GM18909 (cell line): ENCODE results near the gene TFCP2.
"Not testable (repeated sequence)": the region's sequence is repeated elsewhere in the genome, so short reads cannot be mapped to it uniquely, and the experiment has no call there.

Source experiments
- ATAC-seq: cut with Tn5 transposase; IDR thresholded peaks from one replicate; pipeline ENCODE4 v1.9.1; 2021; ENCODE audit warnings: mild to moderate bottlenecking; ENCODE audit not compliant: unreplicated experiment, poor library complexity

The TFCP2 gene

DNA sequence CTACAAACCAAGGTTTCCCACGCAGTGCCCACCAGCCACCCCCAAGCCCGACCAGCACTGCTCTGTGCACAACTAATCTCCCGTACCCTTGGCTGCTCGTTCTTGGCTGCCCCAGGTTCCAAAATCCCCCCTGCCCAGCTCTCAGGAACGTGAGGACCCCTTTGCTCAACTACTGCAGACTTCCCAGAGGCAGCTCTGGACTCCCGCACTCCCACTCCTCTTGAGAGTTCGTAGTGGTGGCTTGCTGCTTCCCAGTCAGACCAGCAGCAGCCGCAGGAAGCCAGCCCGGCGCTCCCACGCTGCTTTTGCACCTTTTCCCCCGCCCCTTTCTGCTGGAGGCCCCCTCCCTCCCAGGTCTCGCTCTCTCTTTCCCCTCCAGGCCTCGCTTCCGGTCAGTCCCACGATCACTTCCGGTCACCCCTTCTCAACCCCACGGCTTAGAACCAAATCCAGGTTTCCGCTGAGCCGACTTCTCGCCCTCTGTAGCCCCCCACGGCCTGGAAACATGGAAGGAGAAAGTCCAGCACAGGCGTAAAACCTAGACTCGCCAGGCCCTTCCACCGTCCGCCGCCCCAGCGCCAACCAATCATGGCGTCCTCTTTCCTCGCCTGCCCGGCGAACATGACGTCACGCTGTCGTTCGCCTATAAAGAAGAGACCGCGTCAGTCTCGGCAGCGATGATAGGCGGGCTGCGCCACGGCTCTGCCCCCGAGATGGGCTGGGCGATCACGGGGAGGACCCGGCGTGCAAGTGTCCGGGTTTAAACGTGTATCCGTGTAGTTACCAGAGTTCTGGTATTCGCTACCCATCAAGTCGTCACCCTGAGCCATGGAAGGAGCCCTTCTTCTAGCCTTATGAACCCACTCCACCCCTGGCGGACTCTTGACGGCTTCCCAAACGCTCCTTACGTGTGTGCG, at the start of gene TFCP2:
TFCP2 (minus strand) TSS at position 621 of the 917 bp plus-strand sequence. CDS start 713 bp downstream, outside the sequence.
- peak; percentile 95 for ATAC-seq

DNA sequence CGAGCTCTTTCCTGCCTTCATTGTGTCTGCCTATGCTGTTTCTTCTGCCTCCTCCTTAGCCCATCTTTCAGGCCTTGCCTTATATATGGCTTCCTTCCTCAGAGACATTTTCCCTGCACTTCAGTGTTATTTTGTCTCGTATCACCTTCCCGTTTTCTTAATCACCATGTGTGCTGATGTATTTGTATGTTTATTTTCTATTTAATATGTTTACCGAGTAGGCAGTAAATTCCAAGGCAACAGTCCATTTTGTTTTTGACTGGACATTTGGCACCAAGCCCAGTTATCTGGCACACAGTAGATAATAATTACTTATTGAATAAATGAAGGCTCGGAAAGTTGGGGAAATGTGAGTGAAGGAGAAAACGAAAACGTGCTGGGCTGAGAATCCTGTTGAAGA, 49.5 kb upstream of the TFCP2 start:
- ATAC-seq = no peak

- not testable (repeated sequence) for ATAC-seq
Observed at GRCh38 chr12:51219857-51220256, 46.9 kb upstream of the TFCP2 start.

- ATAC-seq = no peak
Observed at GRCh38 chr12:51219322-51219721, 46.4 kb upstream of the TFCP2 start.

- no peak for ATAC-seq
Observed at GRCh38 chr12:51218607-51219161, 45.7 kb upstream of the TFCP2 start.

GRCh38 chr12:51217968-51218606, 45.2 kb upstream of the TFCP2 start, which contains the start of gene POU6F1:
POU6F1 (minus strand) TSS chr12:51218062; CDS start chr12:51206836, 11,226 bp downstream.
- peak; percentile 64 for ATAC-seq

- peak; percentile 54 for ATAC-seq
Observed at GRCh38 chr12:51217133-51217967, 44.4 kb upstream of the TFCP2 start.

- no peak for ATAC-seq
Observed at GRCh38 chr12:51216642-51217041, 43.7 kb upstream of the TFCP2 start.

- ATAC-seq = no peak
Observed at GRCh38 chr12:51214895-51215294, 42.0 kb upstream of the TFCP2 start.

DNA sequence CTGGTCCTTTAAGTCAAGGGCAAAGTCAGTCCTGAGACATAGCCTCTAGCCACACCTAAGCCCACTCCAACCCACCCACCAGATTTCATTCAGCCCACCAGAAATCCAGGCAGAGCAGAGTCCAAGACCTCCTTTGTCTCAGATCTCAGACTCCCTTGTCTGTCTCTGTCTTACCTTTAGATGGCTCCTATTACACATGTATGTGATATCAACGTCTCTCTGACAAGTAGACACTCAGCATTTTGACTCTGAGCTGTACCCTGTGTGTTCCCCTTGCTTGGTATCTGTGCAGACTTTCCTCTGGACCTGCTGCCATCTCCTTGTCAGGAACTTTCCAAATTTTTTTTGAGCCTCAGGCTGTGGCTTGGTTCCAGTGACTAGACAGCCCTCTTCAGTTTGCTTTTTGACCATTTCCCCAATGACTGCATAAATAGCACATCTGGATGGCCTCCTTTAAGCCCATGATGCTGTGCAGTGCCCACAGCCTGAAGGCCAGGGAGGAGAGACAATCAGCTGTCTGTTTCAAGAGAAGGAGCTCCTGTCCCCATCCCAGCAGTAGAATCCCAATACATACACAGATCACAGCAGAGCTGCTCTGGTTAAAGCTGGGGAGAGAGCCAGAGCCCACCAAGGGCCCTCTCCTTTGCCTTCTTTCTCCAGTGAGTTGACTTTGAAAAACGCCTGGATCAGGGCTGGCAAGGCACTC, 37.9 kb upstream of the TFCP2 start:
- no peak for ATAC-seq

DNA sequence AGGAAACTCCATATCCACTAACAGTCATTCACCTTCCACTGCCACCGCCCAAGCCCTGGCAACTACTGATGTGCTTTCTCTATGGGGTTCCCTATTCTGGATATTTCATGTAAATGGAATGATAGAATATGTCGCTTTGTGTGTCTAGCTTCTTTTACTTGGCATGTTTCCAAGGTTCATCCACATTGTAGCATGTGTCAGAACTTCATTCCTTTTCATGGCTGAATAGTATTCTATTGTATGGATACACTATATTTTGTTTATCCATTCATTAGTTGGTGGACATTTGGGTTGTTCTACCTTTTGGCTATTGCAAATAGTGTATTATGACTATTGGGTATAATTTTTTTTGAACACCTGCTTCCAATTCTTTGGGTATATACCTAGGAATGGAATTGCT, 36.3 kb upstream of the TFCP2 start:
- no peak for ATAC-seq

DNA sequence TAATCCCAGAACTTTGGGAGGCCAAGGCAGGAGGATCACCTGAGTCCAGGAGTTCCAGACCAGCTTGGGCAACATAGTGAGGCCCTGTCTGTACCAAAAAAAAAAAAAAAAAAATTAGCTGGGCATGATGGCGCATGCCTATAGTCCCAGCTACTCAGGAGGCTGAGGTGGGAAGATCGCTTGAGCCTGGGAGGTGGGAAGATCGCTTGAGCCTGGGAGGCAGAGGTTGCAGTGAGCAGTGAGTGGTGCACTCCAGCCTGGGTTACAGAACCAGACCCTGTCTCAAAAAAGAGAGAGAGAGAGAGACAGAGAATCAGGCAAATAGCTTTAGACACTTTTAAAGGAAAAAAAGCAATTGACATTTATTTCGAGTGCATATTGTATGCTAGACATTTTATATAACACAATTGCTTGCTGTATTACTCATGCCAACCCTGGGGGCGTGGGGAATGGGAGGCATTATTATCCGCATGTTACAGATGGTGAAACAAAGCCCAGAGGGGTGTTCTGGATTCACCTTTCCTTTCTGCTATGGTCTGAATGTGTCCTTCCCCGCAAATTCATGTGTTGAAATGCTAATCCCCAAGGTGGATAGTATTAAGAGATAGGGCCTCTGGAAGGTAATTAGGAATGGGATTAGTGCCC, 35.2 kb upstream of the TFCP2 start:
- ATAC-seq = no peak

GRCh38 chr12:51205350-51205749, 32.4 kb upstream of the TFCP2 start:
- ATAC-seq = no peak

DNA sequence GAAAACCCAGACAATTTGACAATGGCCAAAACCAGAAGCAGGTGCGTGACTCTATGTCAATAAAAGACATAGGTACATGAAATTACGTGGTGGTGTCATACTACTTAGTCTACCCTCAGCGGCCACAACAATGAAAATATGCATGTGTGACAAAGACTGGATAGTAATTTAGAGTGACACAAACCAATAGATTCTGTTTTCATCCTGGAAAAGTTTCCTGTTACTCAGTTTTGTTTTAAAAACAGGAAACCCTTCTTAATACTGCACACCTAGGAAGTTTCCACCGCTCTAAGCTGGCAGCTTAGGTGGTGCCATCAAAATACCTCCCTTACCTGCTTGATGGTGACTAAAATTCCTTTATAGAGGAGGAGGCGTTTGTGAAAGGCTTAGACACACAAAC, 29.8 kb upstream of the TFCP2 start:
- ATAC-seq = no peak

DNA sequence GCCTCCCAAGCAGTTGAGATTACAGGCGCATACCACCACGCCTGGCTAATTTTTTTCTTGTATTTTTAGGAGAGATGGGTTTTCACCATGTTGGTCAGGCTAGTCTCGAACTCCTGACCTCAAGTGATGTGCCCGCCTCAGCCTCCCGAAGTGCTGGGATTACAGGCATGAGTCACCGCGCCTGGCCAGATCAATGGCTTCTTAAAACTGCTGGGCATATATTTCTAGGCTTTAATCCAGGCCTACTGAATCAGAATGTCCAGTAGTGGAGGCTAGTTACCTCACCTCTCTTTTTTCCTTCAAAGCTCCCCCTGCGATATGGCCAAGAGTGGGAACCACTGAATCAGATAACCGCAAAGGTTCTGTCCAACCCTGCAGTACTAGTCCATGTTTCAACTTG, 27.9 kb upstream of the TFCP2 start:
- ATAC-seq = no peak

DNA sequence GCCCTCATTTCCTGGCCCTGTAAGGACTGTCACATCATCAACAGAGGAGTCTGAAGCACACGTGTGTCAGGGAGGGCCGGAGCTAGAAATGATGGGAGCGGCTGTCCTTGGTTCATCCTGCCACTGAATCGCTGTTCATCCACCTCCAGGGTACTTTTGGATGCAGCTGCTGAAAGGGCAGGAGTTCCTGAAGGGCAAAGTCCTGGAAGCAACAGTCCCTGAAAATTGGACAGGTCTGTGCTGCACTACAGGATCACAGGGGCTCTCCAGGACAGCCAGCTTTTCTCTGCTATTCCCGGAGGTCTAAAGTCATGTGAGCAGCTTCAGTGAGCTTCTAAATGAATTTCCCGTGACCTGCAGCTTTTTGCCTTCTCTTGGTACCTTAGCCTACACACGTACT, 27.2 kb upstream of the TFCP2 start:
- no peak for ATAC-seq

DNA sequence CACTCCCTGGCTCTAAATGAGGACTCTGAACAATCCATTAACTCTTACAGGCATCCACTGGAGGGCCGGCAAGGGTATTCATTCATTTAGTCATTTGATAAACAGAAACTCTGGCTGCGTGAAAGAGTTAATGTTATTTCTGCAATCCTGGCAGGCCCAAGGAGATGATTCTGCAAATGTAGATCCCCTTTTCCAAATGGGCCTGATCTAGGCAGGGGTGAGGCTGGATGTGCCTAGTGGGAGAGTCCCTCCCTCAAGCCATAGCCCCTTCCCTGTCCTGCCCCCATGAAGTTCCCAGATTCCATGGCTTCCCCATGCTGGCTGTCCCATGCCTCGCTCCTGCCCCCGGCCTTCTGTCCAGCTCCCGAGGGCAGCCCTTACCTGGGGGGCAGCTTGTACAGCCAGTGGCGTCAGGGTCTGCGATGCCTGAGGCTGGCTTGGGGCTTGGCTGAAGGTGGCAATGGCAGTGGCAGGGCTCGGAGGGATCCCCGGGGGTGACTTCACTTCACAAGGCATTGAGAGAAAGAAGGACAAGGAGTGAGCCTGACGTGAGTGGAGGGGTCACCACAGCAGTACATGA, 26.5 kb upstream of the TFCP2 start:
- ATAC-seq = no peak

DNA sequence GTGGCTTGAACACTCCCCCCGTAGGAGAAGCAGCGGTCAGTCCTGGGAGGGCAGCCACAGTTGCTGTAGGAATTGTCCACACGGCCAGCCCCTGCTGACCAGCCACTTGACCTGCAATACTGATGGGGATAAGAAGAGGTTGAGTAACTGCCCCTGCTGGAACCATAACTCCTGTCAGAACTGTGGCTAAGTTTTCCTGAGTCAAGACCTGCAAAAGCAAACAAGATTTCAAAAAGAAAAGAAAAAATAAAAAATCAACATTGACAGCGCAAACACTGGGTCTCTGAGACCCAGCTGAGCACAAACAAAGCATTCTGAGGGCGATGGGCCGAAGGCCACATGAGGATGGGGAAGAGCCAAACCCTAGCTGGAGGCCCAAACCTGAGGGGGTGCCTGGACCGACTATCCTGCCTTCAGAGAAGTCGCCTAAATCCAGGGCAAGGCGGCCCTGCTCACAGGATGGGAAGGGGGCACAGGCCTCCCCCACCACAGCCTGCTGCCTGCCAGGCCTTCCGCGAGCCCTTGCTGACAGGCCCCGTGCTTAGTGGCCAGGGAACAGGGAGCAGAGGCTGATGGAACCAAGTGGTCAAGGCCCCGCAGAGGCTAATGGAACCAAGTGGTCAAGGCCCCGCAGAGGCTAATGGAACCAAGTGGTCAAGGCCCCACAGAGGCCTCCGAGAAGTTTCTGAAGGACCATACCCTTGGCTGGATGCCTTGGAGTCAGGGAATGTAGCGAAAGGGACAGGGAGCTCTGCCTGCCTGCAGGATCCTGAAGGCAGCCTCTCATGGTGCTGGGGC, 25.8 kb upstream of the TFCP2 start:
- ATAC-seq = no peak
